Measurements from ENCODE around the gene ASCL4.

Gene ASCL4

DNA sequence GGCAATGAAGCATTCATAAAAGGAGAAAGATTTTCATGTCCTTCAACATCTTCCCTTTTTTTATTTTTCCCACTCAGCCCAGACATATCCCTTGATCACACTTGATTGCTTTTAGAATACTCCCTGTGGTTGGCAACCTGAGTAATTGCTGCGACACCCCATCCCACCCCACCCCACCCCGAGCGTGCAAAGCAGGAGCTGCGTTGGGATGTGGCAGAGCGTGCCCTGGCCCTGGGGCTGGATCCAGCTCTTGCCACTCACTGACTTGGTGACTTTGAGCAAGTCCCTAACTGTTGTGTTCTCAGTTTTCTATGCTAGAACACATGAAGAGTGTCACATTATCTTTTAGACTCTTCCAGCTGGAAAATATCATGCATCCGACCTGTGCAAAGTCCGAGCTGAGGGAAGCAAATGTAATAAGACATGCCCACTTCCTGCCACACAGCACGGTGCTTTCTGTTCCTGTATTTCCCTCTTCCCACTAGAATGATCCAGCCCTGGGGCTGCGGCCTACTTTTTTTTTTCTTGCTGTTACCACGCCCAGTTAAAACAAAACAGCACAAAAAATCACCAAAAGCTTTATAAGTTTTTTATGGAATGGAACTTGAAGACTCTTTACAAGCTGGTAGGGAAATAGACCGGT lies 4.0 kb downstream of the ASCL4 start:
- H3K4me3 ChIP-seq (replicated peaks; ENCODE audit: low read depth, low read length), result no peak overlapping the region
- DNase-seq (ENCODE audit: low read depth), result no peak
- no peak for TF ChIP-seq CTCF (IDR thresholded peaks at IDR 0.05; ENCODE audit: low read length, missing control alignments)

- H3K4me3 ChIP-seq (replicated peaks; ENCODE audit: low read depth, low read length), result no peak overlapping the region
- TF ChIP-seq CTCF (IDR thresholded peaks at IDR 0.05; ENCODE audit: low read length, missing control alignments), result no peak
- no peak for DNase-seq (ENCODE audit: low read depth)
These were observed 4.8 kb downstream of the ASCL4 start for GRCh38 chr12:107779077-107779831.

GRCh38 chr12:107780298-107780697 lies 5.8 kb downstream of the ASCL4 start:
- no peak for DNase-seq (ENCODE audit: low read depth)
- no peak for TF ChIP-seq CTCF (IDR thresholded peaks at IDR 0.05; ENCODE audit: low read length, missing control alignments)

DNA sequence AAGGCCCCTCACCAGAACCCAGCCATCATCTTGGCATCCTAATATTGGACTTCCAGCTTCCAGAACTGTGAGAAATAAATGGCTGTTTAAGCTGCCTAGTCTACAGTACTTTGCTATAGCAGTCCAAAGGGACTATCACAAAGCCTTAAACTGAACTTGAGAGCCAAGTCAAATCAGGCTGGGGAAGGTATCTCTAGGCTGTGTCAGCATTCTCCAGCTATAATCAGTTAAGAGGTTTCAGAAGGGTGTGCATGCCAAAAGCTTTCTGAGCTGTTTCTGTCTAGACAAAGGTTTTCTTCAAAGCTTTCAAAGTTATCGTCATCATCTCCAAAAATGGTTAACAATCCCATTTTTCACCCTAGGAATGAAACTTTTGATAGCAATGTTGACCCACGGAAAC lies 7.6 kb downstream of the ASCL4 start:
- TF ChIP-seq CTCF (IDR thresholded peaks at IDR 0.05; ENCODE audit: low read length, missing control alignments), result no peak
- no peak for DNase-seq (ENCODE audit: low read depth)
- no peak overlapping the region for H3K4me3 ChIP-seq (replicated peaks; ENCODE audit: low read depth, low read length)

More at GRCh38 chr12:107780298-107780697, 5.8 kb downstream of the ASCL4 start:
- no peak overlapping the region for H3K4me3 ChIP-seq (replicated peaks; ENCODE audit: low read depth, low read length)

DNA sequence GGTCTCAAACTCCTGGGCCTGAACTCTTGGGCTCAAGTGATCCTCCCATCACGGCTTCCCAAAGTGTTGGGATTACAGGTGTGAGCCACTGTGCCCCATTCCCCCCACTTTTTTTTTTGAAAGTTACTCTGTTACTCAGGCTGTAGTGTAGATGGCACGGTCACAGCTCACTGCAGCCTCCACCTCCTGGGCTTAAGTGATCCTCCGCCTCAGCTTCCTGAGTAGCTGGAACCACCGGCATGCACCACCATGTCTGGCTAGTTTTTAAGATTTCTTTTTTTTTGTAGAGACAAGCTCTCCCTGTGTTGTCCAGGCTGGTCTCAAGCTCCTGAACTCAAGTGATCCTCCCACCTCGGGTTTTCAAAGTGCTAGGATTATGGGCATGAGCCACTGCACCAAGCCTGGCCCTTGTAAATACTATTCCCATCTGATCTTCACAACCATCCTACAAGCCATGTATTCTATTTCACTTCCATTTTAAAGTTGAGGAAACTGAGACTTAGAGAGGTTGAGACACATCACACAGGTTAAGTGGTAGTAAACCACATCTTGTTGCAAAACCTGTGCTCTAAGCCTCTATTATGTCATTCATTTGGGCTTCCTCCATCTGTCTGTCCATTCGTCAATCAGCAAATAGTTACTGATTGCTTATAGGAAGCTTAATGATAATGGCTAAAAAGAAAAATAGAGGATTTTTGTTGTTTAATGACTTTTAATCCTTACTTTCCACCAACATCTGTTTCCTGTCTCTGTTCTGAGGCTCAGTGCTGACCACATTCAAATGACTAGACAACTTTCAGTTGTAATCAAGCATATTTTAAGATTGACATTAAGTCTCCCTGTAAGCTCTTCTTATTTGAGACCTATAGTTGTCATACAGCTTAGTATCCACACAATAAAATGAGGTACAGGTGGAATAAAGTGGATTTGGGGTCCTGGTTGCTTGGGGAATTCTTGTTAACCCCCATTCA lies 9.2 kb downstream of the ASCL4 start:
- H3K4me3 ChIP-seq (replicated peaks; ENCODE audit: low read depth, low read length), result no peak overlapping the region
- DNase-seq (ENCODE audit: low read depth), result no peak
- TF ChIP-seq CTCF (IDR thresholded peaks at IDR 0.05; ENCODE audit: low read length, missing control alignments), result no peak

DNA sequence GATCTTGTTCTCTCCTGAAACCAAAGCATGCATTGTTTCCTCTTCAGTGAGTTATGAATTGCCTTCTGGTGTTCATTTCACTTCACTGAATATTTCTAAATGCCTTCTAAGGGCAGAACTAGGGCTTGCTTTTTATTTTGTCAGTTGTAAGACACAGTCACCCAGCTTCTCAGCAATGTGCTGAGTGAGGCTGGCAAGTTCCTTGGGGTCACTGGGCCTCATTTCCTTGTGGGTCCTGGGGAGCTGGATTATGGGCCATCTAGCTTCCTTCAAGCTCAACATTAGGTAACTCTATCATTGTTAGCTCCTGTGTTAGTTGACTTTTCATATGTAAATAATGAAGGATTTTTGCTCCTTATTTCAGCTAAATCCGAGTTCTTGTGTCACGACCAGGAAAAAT lies 13.8 kb downstream of the ASCL4 start:
- no peak for DNase-seq (ENCODE audit: low read depth)
- no peak overlapping the region for H3K4me3 ChIP-seq (replicated peaks; ENCODE audit: low read depth, low read length)
- no peak for TF ChIP-seq CTCF (IDR thresholded peaks at IDR 0.05; ENCODE audit: low read length, missing control alignments)
